ENCODE data around the gene IFI6. TPM values are rescaled to one million over a fixed set of nuclear protein-coding genes. Genes with fewer than 3 reads are reported as not detected.
A peak's percentile ranks its signal among the peaks of the same experiment; 100 is the strongest.

The IFI6 gene
- total and polyA plus RNA-seq, 4 donors = 5.9 to 339 (median 169) TPM

GRCh38 chr1:27633298-27633610 lies 38.7 kb downstream of the IFI6 start:
- no peak for DNase-seq (ENCODE audit: low spot score)
- Histone ChIP-seq H3K27ac (ENCODE audit: low read depth in 1 of 2, low read length in 2 of 2) (peak overlapping the region; percentile 54 to 75), H3K9ac (ENCODE audit: low read depth in 1 of 2, low read length in 2 of 2) (peak overlapping the region in 1 of 2 donors; percentile 28), H3K4me3 (ENCODE audit: low read depth in 1 of 3, low read length in 3 of 3) (no peak overlapping the region), H3K4me1 (ENCODE audit: control insufficient read depth in 4 of 4, insufficient read depth in 4 of 4, low read length in 3 of 4) (peaks cover 0 to 10% (median 3%) of the 10 kb centered on the region in 4 donors), H3K9me3 (ENCODE audit: control insufficient read depth in 4 of 4, low read length in 3 of 4) (no peaks in the 10 kb centered on the region), H3K27me3 (ENCODE audit: control insufficient read depth in 4 of 4, insufficient read depth in 4 of 4, low read length in 3 of 4) (no peaks in the 10 kb centered on the region), H3K36me3 (ENCODE audit: control insufficient read depth in 4 of 4, insufficient read depth in 3 of 4, low read depth in 1 of 4, low read length in 3 of 4) (no peaks in the 10 kb centered on the region)
- TF ChIP-seq RXRA (IDR thresholded peaks at IDR 0.05) (no peak), JUND (IDR thresholded peaks at IDR 0.05) (no peak), ATF3 (IDR thresholded peaks at IDR 0.05) (no peak), CTCF (IDR thresholded peaks at IDR 0.05; ENCODE audit: low read depth, low read length, missing input control) (no peak), GABPA (IDR thresholded peaks at IDR 0.05 in 1 of 2, conservative IDR thresholded peaks at IDR 0.05 in 1 of 2) (no peak)
- WGBS = 89% methylated on average over 5 of the region's 5 CpGs

- no peaks in the 10 kb centered on the region for H3K9me3 ChIP-seq (ENCODE audit: control insufficient read depth in 4 of 4, low read length in 3 of 4)
- no peak overlapping the region for H3K4me3 ChIP-seq (ENCODE audit: low read depth in 1 of 3, low read length in 3 of 3)
- H3K27me3 ChIP-seq (ENCODE audit: control insufficient read depth in 4 of 4, insufficient read depth in 4 of 4, low read length in 3 of 4) = no peaks in the 10 kb centered on the region
- WGBS = 74% methylated on average over 14 of the region's 14 CpGs
- peak overlapping the region; percentile 54 for H3K27ac ChIP-seq (ENCODE audit: low read depth in 1 of 2, low read length in 2 of 2)
- no peaks in the 10 kb centered on the region for H3K36me3 ChIP-seq (ENCODE audit: control insufficient read depth in 4 of 4, insufficient read depth in 3 of 4, low read depth in 1 of 4, low read length in 3 of 4)
- H3K9ac ChIP-seq (ENCODE audit: low read depth in 1 of 2, low read length in 2 of 2) = peak overlapping the region in 1 of 2 donors; percentile 28
- TF ChIP-seq EGR1 (IDR thresholded peaks at IDR 0.05; ENCODE audit: low read depth in 2 of 2) (no peak), JUND (IDR thresholded peaks at IDR 0.05) (no peak), FOXA1 (IDR thresholded peaks at IDR 0.05) (no peak), MAX (IDR thresholded peaks at IDR 0.05) (no peak), NR2F2 (IDR thresholded peaks at IDR 0.05) (no peak), RXRA (IDR thresholded peaks at IDR 0.05) (no peak), GABPA (IDR thresholded peaks at IDR 0.05 in 1 of 2, conservative IDR thresholded peaks at IDR 0.05 in 1 of 2) (no peak), YY1 (IDR thresholded peaks at IDR 0.05) (no peak), HNF4G (IDR thresholded peaks at IDR 0.05) (no peak), ATF3 (IDR thresholded peaks at IDR 0.05) (no peak)
- peaks cover 0 to 10% (median 3%) of the 10 kb centered on the region in 4 donors for H3K4me1 ChIP-seq (ENCODE audit: control insufficient read depth in 4 of 4, insufficient read depth in 4 of 4, low read length in 3 of 4)
- DNase-seq (ENCODE audit: low spot score) = no peak
Measured at GRCh38 chr1:27632387-27633297, 39.4 kb downstream of the IFI6 start.

- 66% methylated on average over 5 of the region's 5 CpGs for WGBS
- TF ChIP-seq NR2F2 (IDR thresholded peaks at IDR 0.05) (peak; percentile 12), SP1 (IDR thresholded peaks at IDR 0.05) (peak; percentile 27), RXRA (IDR thresholded peaks at IDR 0.05) (no peak)
- H3K9ac ChIP-seq (ENCODE audit: low read depth in 1 of 2, low read length in 2 of 2) = no peak overlapping the region
- peak overlapping the region; percentile 57 to 73 for H3K27ac ChIP-seq (ENCODE audit: low read depth in 1 of 2, low read length in 2 of 2)
- H3K4me1 ChIP-seq (ENCODE audit: control insufficient read depth in 4 of 4, insufficient read depth in 4 of 4, low read length in 3 of 4) = peaks cover 0 to 10% (median 3%) of the 10 kb centered on the region in 4 donors
- no peak for DNase-seq (ENCODE audit: low spot score)
- H3K9me3 ChIP-seq (ENCODE audit: control insufficient read depth in 4 of 4, low read length in 3 of 4) = no peaks in the 10 kb centered on the region
- H3K36me3 ChIP-seq (ENCODE audit: control insufficient read depth in 4 of 4, insufficient read depth in 3 of 4, low read depth in 1 of 4, low read length in 3 of 4) = no peaks in the 10 kb centered on the region
- no peaks in the 10 kb centered on the region for H3K27me3 ChIP-seq (ENCODE audit: control insufficient read depth in 4 of 4, insufficient read depth in 4 of 4, low read length in 3 of 4)
- no peak overlapping the region for H3K4me3 ChIP-seq (ENCODE audit: low read depth in 1 of 3, low read length in 3 of 3)
Measured at GRCh38 chr1:27630859-27631491, 41.0 kb downstream of the IFI6 start.
